Measurements from ENCODE around the gene COL6A2. TPM values are rescaled to one million over a fixed set of nuclear protein-coding genes. Genes with fewer than 3 reads are reported as not detected.

COL6A2 gene
- polyA plus RNA-seq, 1 of the 3 experiments (the other 2 are of a cell fraction), result 108 TPM

DNA sequence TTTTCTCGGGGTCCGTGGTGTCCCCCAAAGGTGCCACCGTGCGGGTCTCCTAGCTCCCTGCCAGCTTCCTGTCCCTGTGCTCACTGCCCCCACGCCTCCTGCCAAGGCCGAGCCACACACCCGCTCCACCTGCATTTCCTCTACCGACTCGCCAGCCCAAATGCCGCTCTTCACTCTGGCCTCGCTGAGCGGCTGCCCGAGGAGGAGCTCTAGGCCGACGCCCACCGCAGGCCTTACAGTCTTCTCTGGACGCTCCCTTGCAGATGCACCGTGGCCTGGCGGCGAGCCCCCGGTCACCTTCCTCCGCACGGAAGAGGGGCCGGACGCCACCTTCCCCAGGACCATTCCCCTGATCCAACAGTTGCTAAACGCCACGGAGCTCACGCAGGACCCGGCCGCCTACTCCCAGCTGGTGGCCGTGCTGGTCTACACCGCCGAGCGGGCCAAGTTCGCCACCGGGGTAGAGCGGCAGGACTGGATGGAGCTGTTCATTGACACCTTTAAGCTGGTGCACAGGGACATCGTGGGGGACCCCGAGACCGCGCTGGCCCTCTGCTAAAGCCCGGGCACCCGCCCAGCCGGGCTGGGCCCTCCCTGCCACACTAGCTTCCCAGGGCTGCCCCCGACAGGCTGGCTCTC lies 31.1 kb downstream of the COL6A2 start:
- POLR2A ChIA-PET, result interaction anchor here (0.7 to 1.9 kb wide), 6 partner anchors 14 to 159 kb away, joined by 3 to 10 read pairs (median 5); no protein-coding TSS in a partner anchor
- H3K36me3 ChIP-seq (replicated peaks in 1 of 2; ENCODE audit: control insufficient read depth in 1 of 2, insufficient read depth in 2 of 2, low read length in 1 of 2), result peaks cover 0 to 12% of the 10 kb centered on the region in 2 experiments

More for the DNA sequence above, 31.1 kb downstream of the COL6A2 start:
- no peak overlapping the region for H3K9ac ChIP-seq
- H2AFZ ChIP-seq (ENCODE audit: low read depth), result no peak overlapping the region
- no peaks in the 10 kb centered on the region for H3K79me2 ChIP-seq (ENCODE audit: insufficient read depth)
- CTCF ChIA-PET, result interaction anchor here (0.7 to 3.4 kb wide), 7 partner anchors 12 to 159 kb away, joined by 3 to 28 read pairs (median 5); no protein-coding TSS in a partner anchor
- no peak overlapping the region for H3K4me3 ChIP-seq (ENCODE audit: low read depth in 2 of 2, low read length in 1 of 2)
- H3K27ac ChIP-seq (ENCODE audit: low read depth in 2 of 2, low read length in 1 of 2), result peak overlapping the region in 1 of 2 experiments; percentile 94; a peak in 2 of 4 replicates
- no peaks in the 10 kb centered on the region for H3K9me3 ChIP-seq
- no peaks in the 10 kb centered on the region for H3K9me2 ChIP-seq
- no peaks in the 10 kb centered on the region for H4K20me1 ChIP-seq (ENCODE audit: insufficient read depth)
- DNase-seq, result no peak
- H3K27me3 ChIP-seq (ENCODE audit: insufficient read depth), result no peaks in the 10 kb centered on the region
- WGBS (ENCODE audit: low lambda C conversion rate), result 98% methylated on average over 31 of the region's 45 CpGs
- H3F3A ChIP-seq (replicated peaks; ENCODE audit: insufficient read depth), result no peaks in the 10 kb centered on the region
- no peak overlapping the region for H3K4me2 ChIP-seq
- H3K4me1 ChIP-seq (ENCODE audit: control insufficient read depth in 1 of 2, insufficient read depth in 2 of 2, low read depth in 1 of 2, low read length in 1 of 2), result peaks cover 0 to 41% of the 10 kb centered on the region in 2 experiments; a peak in 1 of 4 replicates
- TF ChIP-seq, protein P1, sequence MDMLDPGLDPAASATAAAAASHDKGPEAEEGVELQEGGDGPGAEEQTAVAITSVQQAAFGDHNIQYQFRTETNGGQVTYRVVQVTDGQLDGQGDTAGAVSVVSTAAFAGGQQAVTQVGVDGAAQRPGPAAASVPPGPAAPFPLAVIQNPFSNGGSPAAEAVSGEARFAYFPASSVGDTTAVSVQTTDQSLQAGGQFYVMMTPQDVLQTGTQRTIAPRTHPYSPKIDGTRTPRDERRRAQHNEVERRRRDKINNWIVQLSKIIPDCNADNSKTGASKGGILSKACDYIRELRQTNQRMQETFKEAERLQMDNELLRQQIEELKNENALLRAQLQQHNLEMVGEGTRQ (IDR thresholded peaks at IDR 0.05; ENCODE audit: borderline replicate concordance, low read depth, low read length), result no peak
- TF ChIP-seq, protein P2, sequence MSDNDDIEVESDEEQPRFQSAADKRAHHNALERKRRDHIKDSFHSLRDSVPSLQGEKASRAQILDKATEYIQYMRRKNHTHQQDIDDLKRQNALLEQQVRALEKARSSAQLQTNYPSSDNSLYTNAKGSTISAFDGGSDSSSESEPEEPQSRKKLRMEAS (IDR thresholded peaks at IDR 0.05; ENCODE audit: low read depth), result no peak
- TF ChIP-seq FOSL2 (IDR thresholded peaks at IDR 0.05; ENCODE audit: borderline replicate concordance, low read depth) (no peak), FOXJ3 (CRISPR knock-in tag; IDR thresholded peaks at IDR 0.05) (no peak), RAD21 (IDR thresholded peaks at IDR 0.05; ENCODE audit: low read length) (no peak), YY1 (IDR thresholded peaks at IDR 0.05; ENCODE audit: low read depth) (no peak), SMC3 (IDR thresholded peaks at IDR 0.05; ENCODE audit: low read depth, low read length) (no peak), GATA2 (CRISPR knock-in tag; IDR thresholded peaks at IDR 0.05) (no peak), TCF12 (IDR thresholded peaks at IDR 0.05) (no peak), ELF1 (IDR thresholded peaks at IDR 0.05) (no peak), FOXM1 (IDR thresholded peaks at IDR 0.05; ENCODE audit: low read depth) (no peak), EZH2phosphoT487 (IDR thresholded peaks at IDR 0.05; ENCODE audit: borderline replicate concordance, low read depth) (no peak), EP300 (IDR thresholded peaks at IDR 0.05; ENCODE audit: borderline replicate concordance in 1 of 2, low read depth in 1 of 2, low read length in 1 of 2) (no peak), MEF2A (IDR thresholded peaks at IDR 0.05; ENCODE audit: borderline replicate concordance, low read depth) (no peak), CHD2 (IDR thresholded peaks at IDR 0.05; ENCODE audit: low read length, partially characterized antibody) (no peak), JUND (IDR thresholded peaks at IDR 0.05) (no peak), TAF1 (IDR thresholded peaks at IDR 0.05; ENCODE audit: borderline replicate concordance, low read depth, low read length) (no peak)
- TF ChIP-seq, protein P3, sequence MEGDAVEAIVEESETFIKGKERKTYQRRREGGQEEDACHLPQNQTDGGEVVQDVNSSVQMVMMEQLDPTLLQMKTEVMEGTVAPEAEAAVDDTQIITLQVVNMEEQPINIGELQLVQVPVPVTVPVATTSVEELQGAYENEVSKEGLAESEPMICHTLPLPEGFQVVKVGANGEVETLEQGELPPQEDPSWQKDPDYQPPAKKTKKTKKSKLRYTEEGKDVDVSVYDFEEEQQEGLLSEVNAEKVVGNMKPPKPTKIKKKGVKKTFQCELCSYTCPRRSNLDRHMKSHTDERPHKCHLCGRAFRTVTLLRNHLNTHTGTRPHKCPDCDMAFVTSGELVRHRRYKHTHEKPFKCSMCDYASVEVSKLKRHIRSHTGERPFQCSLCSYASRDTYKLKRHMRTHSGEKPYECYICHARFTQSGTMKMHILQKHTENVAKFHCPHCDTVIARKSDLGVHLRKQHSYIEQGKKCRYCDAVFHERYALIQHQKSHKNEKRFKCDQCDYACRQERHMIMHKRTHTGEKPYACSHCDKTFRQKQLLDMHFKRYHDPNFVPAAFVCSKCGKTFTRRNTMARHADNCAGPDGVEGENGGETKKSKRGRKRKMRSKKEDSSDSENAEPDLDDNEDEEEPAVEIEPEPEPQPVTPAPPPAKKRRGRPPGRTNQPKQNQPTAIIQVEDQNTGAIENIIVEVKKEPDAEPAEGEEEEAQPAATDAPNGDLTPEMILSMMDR (IDR thresholded peaks at IDR 0.05), result no peak
- TF ChIP-seq, protein P4, sequence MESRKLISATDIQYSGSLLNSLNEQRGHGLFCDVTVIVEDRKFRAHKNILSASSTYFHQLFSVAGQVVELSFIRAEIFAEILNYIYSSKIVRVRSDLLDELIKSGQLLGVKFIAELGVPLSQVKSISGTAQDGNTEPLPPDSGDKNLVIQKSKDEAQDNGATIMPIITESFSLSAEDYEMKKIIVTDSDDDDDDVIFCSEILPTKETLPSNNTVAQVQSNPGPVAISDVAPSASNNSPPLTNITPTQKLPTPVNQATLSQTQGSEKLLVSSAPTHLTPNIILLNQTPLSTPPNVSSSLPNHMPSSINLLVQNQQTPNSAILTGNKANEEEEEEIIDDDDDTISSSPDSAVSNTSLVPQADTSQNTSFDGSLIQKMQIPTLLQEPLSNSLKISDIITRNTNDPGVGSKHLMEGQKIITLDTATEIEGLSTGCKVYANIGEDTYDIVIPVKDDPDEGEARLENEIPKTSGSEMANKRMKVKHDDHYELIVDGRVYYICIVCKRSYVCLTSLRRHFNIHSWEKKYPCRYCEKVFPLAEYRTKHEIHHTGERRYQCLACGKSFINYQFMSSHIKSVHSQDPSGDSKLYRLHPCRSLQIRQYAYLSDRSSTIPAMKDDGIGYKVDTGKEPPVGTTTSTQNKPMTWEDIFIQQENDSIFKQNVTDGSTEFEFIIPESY (IDR thresholded peaks at IDR 0.05; ENCODE audit: borderline replicate concordance, low read depth), result no peak
- TF ChIP-seq, protein P5, sequence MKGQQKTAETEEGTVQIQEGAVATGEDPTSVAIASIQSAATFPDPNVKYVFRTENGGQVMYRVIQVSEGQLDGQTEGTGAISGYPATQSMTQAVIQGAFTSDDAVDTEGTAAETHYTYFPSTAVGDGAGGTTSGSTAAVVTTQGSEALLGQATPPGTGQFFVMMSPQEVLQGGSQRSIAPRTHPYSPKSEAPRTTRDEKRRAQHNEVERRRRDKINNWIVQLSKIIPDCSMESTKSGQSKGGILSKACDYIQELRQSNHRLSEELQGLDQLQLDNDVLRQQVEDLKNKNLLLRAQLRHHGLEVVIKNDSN (IDR thresholded peaks at IDR 0.05; ENCODE audit: borderline replicate concordance, low read depth), result no peak

Data from SK-N-SH (cell line).